PC-3 (cell line): Measurements from ENCODE around the gene SLC39A8. TPM values are rescaled to one million over a fixed set of nuclear protein-coding genes. Genes with fewer than 3 reads are reported as not detected.

Experiments
- ATAC-seq: fragments of 200-7000 bp; cut with Tn5 transposase; 2 replicates; pipeline ENCODE4 v1.9.1; 2020; ENCODE audit warnings: mild to moderate bottlenecking, moderate library complexity
- BruUV-seq: library from RNA; stranded (reverse); fragments of 400-500 nt; replicated peaks from 2 replicates; lab custom pipeline; 2021; lab: Mats Ljungman, UMichigan
- CTCF ChIA-PET: fragments of 300-600 bp; sonication (Branson Sonifier 250); formaldehyde crosslinking; loops from one replicate; lab custom pipeline; 2022; ENCODE audit warnings: antibody characterized with exemption; lab: Charles Lee
- POLR2A ChIA-PET: fragments of 300-600 bp; sonication (Branson Sonifier 250); formaldehyde crosslinking; loops from one replicate; lab custom pipeline; 2022; ENCODE audit warnings: antibody characterized with exemption; ENCODE audit not compliant: unreplicated experiment; lab: Charles Lee
- DNase-seq: peaks from one replicate; pipeline ENCODE4 v3.0.0-alpha.2; 2015
- H2AFZ ChIP-seq: fragments of 300-600 bp; sonication (generic); 2 replicates; pipeline ENCODE4 v1.6.0; 2016; ENCODE audit warnings: antibody characterized with exemption, low read length
- H3F3A ChIP-seq: fragments of 300-600 bp; sonication (generic); one replicate; pipeline ENCODE4 v1.6.0; 2017; ENCODE audit warnings: antibody characterized with exemption, low read length, control low read depth, mild to moderate bottlenecking; ENCODE audit not compliant: unreplicated experiment
- H3K27ac ChIP-seq: fragments of 300-600 bp; sonication (generic); 2 replicates; pipeline ENCODE4 v1.5.1; 2016; ENCODE audit warnings: mild to moderate bottlenecking, low read length
- H3K27me3 ChIP-seq: fragments of 300-600 bp; sonication (generic); 2 replicates; pipeline ENCODE4 v1.6.1; 2016; ENCODE audit warnings: low read length, mixed read lengths
- H3K36me3 ChIP-seq: fragments of 300-600 bp; sonication (generic); 2 replicates; pipeline ENCODE4 v1.6.1; 2016; ENCODE audit warnings: low read depth, mixed run types, low read length, mixed read lengths
- H3K4me1 ChIP-seq: fragments of 300-600 bp; sonication (generic); 2 replicates; pipeline ENCODE4 v1.5.1; 2016; ENCODE audit warnings: low read length; ENCODE audit not compliant: insufficient read depth
- H3K4me2 ChIP-seq: fragments of 300-600 bp; sonication (generic); 2 replicates; pipeline ENCODE4 v1.6.0; 2016; ENCODE audit warnings: low read length
- H3K4me3 ChIP-seq: fragments of 300-600 bp; sonication (generic); 2 replicates; pipeline ENCODE4 v1.5.1; 2016; ENCODE audit warnings: mild to moderate bottlenecking, low read length, mixed read lengths
- H3K79me2 ChIP-seq: fragments of 300-600 bp; sonication (generic); 2 replicates; pipeline ENCODE4 v1.6.1; 2017; ENCODE audit warnings: low read length, mixed read lengths
- H3K9ac ChIP-seq: fragments of 300-600 bp; sonication (generic); 2 replicates; pipeline ENCODE4 v1.6.0; 2016; ENCODE audit warnings: mild to moderate bottlenecking, low read length
- H3K9me2 ChIP-seq: fragments of 300-600 bp; sonication (generic); replicated peaks from 2 replicates; pipeline ENCODE4 v1.6.1; 2016; ENCODE audit warnings: mixed run types, low read length, mixed read lengths
- H3K9me3 ChIP-seq: fragments of 300-600 bp; sonication (generic); 2 replicates; pipeline ENCODE4 v1.6.1; 2016; ENCODE audit warnings: low read length, mixed read lengths
- H4K20me1 ChIP-seq: fragments of 300-600 bp; sonication (generic); 2 replicates; pipeline ENCODE4 v1.6.1; 2016; ENCODE audit warnings: low read length, mixed read lengths
- EZH2 ChIP-seq: fragments of 300-600 bp; sonication (generic); IDR thresholded peaks from one replicate; pipeline ENCODE4 v1.6.1; 2017; ENCODE audit warnings: antibody characterized with exemption, mild to moderate bottlenecking, low read length; ENCODE audit not compliant: unreplicated experiment
- EZH2phosphoT487 ChIP-seq: fragments of 300-600 bp; sonication (generic); IDR thresholded peaks from 2 replicates; pipeline ENCODE4 v1.6.1; 2018; ENCODE audit warnings: mild to moderate bottlenecking, antibody characterized with exemption, low read length, borderline replicate concordance
- intact Hi-C: fragments of 100-400 bp; cut with micrococcal nuclease; formaldehyde crosslinking; loops from 2 replicates; pipeline ENCODE4 v1.9.0; 2023
- total RNA-seq: library from RNA; depleted of rRNA; stranded (reverse); fragments of >200 nt; gene quantifications from 2 replicates; pipeline ENCODE4 v1.2.3, GENCODE V29; 2014
- TF ChIP-seq, protein P1 (sequence below): fragments of 300-600 bp; sonication (generic); conservative IDR thresholded peaks from 2 replicates; pipeline ENCODE4 v1.5.1; 2017; ENCODE audit warnings: antibody characterized with exemption, low read depth, mild to moderate bottlenecking, low read length

The SLC39A8 gene
- total RNA-seq, 1 experiment from 2014 or later, result 19.5 TPM

DNA sequence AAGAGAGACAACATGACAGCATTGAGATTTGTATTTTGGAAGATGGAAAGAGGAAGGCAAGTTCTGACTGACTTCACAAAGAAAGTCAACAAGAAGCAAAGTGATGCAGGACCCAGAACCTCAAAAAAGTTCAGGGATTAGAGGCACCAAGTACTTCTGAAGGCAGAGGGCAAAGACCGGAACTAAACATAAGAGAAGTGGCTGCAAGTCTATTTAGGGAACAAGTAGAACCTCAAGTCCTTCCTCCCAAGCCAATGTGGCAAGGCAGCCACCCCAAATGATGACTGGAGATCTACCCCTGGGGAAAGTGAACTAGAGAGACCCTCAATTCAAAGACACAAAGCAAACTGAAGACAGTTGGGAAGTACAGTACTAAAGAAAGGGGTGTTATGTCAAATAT, 46.6 kb downstream of the SLC39A8 start:
- ATAC-seq, result no peak
- Histone ChIP-seq H3F3A (no peaks in the 10 kb centered on the region), H3K36me3 (no peaks in the 10 kb centered on the region), H3K4me1 (no peaks in the 10 kb centered on the region), H3K79me2 (no peaks in the 10 kb centered on the region), H3K9me3 (no peaks in the 10 kb centered on the region), H3K9me2 (no peaks in the 10 kb centered on the region), H3K27ac (no peak overlapping the region), H2AFZ (no peak overlapping the region), H3K4me3 (no peak overlapping the region), H3K27me3 (no peaks in the 10 kb centered on the region), H3K9ac (no peak overlapping the region), H4K20me1 (no peaks in the 10 kb centered on the region), H3K4me2 (no peak overlapping the region)
- no TSS peak for BruUV-seq
- no peak for DNase-seq
- TF ChIP-seq EZH2, result no peak
- TF ChIP-seq, protein P1, sequence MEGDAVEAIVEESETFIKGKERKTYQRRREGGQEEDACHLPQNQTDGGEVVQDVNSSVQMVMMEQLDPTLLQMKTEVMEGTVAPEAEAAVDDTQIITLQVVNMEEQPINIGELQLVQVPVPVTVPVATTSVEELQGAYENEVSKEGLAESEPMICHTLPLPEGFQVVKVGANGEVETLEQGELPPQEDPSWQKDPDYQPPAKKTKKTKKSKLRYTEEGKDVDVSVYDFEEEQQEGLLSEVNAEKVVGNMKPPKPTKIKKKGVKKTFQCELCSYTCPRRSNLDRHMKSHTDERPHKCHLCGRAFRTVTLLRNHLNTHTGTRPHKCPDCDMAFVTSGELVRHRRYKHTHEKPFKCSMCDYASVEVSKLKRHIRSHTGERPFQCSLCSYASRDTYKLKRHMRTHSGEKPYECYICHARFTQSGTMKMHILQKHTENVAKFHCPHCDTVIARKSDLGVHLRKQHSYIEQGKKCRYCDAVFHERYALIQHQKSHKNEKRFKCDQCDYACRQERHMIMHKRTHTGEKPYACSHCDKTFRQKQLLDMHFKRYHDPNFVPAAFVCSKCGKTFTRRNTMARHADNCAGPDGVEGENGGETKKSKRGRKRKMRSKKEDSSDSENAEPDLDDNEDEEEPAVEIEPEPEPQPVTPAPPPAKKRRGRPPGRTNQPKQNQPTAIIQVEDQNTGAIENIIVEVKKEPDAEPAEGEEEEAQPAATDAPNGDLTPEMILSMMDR, result no peak
- TF ChIP-seq EZH2phosphoT487, result no peak
- ChIA-PET CTCF (no interaction called here), POLR2A (no interaction called here)
- intact Hi-C loops, result no loop called here

DNA sequence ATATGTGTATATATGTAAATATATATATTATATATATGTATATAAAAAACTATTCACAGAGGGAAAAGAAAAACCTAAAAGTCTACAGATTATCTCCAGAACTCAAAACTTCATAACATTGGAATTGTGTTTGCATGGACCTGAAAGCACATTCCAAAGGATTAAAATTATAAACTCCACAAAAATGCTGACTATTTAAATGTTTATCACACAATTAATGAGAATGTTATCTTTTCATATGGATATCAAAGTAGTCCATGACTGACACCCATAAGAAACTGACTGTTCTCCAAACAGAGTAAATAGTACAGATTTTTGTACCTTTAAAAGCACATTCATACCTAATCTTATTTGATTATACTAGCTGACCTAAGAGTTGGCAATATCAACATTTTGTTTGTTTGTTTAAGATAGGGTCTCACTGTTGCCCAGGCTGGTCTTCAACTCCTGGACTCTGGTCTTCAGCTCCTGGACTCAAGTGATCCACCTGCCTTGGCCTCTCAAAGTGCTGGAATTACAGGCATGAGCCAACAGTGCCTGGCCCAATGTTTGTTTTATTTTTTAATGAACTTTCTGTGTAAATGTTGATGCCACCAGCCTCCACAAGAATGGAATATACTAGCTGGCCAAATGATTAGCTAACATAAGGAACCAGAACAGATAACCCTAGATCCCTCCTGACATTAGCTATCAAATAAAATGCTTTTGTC, 50.0 kb downstream of the SLC39A8 start:
- DNase-seq (no peak), ATAC-seq (no peak)
- no peak overlapping the region for H3K4me3 ChIP-seq
- no peaks in the 10 kb centered on the region for H3K27me3 ChIP-seq
- ChIA-PET CTCF (no interaction called here), POLR2A (no interaction called here)
- H3K4me1 ChIP-seq, result no peaks in the 10 kb centered on the region
- no peaks in the 10 kb centered on the region for H3K36me3 ChIP-seq
- no peaks in the 10 kb centered on the region for H3K9me2 ChIP-seq
- no peaks in the 10 kb centered on the region for H3F3A ChIP-seq
- no peaks in the 10 kb centered on the region for H4K20me1 ChIP-seq
- TF ChIP-seq EZH2 (no peak), EZH2phosphoT487 (no peak)
- TF ChIP-seq, protein P1, result no peak
- no peak overlapping the region for H2AFZ ChIP-seq
- no peaks in the 10 kb centered on the region for H3K79me2 ChIP-seq
- intact Hi-C loops, result no loop called here
- no peak overlapping the region for H3K27ac ChIP-seq
- no peak overlapping the region for H3K9ac ChIP-seq
- BruUV-seq, result no TSS peak
- H3K4me2 ChIP-seq, result no peak overlapping the region
- H3K9me3 ChIP-seq, result no peaks in the 10 kb centered on the region

DNA sequence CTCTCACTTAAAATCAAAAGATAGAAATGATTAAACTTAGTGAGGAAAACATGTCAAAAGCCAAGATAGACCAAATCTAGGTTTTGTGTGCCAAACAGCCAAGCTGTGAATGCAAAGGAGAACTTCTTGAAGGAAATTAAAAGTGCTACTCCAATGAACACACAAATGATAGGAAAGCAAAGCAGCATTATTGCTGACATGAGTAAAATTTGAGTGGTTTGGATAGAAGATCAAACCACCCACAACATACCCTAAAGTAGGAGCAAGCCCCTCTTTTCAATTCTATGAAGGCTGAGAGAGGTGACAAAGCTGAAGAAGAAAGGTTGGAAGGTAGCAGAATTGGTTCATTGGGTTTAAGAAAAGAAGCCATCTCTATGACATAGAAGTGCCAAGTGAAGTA, 56.8 kb downstream of the SLC39A8 start:
- H3K4me2 ChIP-seq, result no peak overlapping the region
- H3K27me3 ChIP-seq, result no peaks in the 10 kb centered on the region
- POLR2A ChIA-PET, result no interaction called here
- DNase-seq (no peak), ATAC-seq (no peak)
- CTCF ChIA-PET, result no interaction called here
- TF ChIP-seq EZH2 (no peak), EZH2phosphoT487 (no peak)
- TF ChIP-seq, protein P1, result no peak
- no peak overlapping the region for H3K9ac ChIP-seq
- no peaks in the 10 kb centered on the region for H3K79me2 ChIP-seq
- no peaks in the 10 kb centered on the region for H3K9me2 ChIP-seq
- no peaks in the 10 kb centered on the region for H3K36me3 ChIP-seq
- no peaks in the 10 kb centered on the region for H3F3A ChIP-seq
- BruUV-seq, result no TSS peak
- H3K4me1 ChIP-seq, result no peaks in the 10 kb centered on the region
- no peaks in the 10 kb centered on the region for H4K20me1 ChIP-seq
- no peaks in the 10 kb centered on the region for H3K9me3 ChIP-seq
- intact Hi-C loops, result no loop called here
- H3K27ac ChIP-seq, result no peak overlapping the region
- no peak overlapping the region for H3K4me3 ChIP-seq
- no peak overlapping the region for H2AFZ ChIP-seq
